Heart left ventricle (tissue), 16 donors: Measurements from ENCODE around the gene IFITM2. TPM values are rescaled to one million over a fixed set of nuclear protein-coding genes. Genes with fewer than 3 reads are reported as not detected.

ENCODE experiments used
- ATAC-seq, 4 donors: fragments of 200-7000 bp; cut with Tn5 transposase; one replicate each; pipeline ENCODE4 v1.9.1; 2020 to 2022; ENCODE audit warnings: moderate library complexity in 4 of 4, mild to moderate bottlenecking in 3 of 4, moderate number of reproducible peaks in 1 of 4
- DNase-seq, 5 donors: peaks; one replicate each; pipeline ENCODE4 v3.0.0-alpha.2; 2020
- H3K27ac ChIP-seq, 12 donors: fragments of 200-600 bp; sonication (generic) in 4 of 12; one replicate each; pipeline versions ENCODE4 v1.5.0 to v1.8.0; 2016 to 2022; ENCODE audit warnings: mild to moderate bottlenecking in 2 of 12
- H3K27me3 ChIP-seq, 9 donors: fragments of 200-600 bp; sonication (generic) in 2 of 9; one replicate each; pipeline versions ENCODE4 v1.5.1 to v1.8.0; 2016 to 2022; ENCODE audit warnings: mild to moderate bottlenecking in 3 of 9
- H3K36me3 ChIP-seq, 9 donors: fragments of 200-600 bp; sonication (generic) in 2 of 9; one replicate each; pipeline versions ENCODE4 v1.5.0 to v1.8.0; 2018 to 2022; ENCODE audit warnings: mild to moderate bottlenecking in 2 of 9
- H3K4me1 ChIP-seq, 12 donors: fragments of 200-600 bp; sonication (generic) in 4 of 12; one replicate each; pipeline versions ENCODE4 v1.5.0 to v1.8.0; 2016 to 2022; ENCODE audit warnings: mild to moderate bottlenecking in 3 of 12
- H3K4me3 ChIP-seq, 12 donors: fragments of 200-600 bp; sonication (generic) in 4 of 12; one replicate each; pipeline versions ENCODE4 v1.5.0 to v1.8.0; 2017 to 2022; ENCODE audit warnings: mild to moderate bottlenecking in 9 of 12, moderate library complexity in 4 of 12
- H3K9me3 ChIP-seq, 12 donors: fragments of 200-600 bp; sonication (generic) in 4 of 12; one replicate each; pipeline versions ENCODE4 v1.5.0 to v1.8.0; 2016 to 2022; ENCODE audit warnings: mild to moderate bottlenecking in 1 of 12
- POLR2A ChIP-seq, 2 donors: fragments of 450-650 bp; IDR thresholded peaks; one replicate each; pipeline ENCODE4 v1.6.1; 2017; ENCODE audit warnings: antibody characterized with exemption in 2 of 2, mild to moderate bottlenecking in 2 of 2, moderate library complexity in 2 of 2
- WGBS, 4 donors: extraction: QIAGEN DNeasy Blood & Tissue Kit in 2 of 4; methylation state at CpG; one replicate each; pipeline versions ENCODE4 v1.1.5 to v1.1.7; 2013 to 2018; 5-methylcytosine and 5-hydroxymethylcytosine counted together
- intact Hi-C, 10 donors: fragments of 100-400 bp; cut with DNase I; formaldehyde crosslinking; loops; one replicate each; pipeline versions ENCODE4 v1.11.1 to v1.14.2; 2022
- polyA plus RNA-seq, 2 donors: library from polyadenylated mRNA; stranded (reverse); fragments of 200-250 nt; gene quantifications; one replicate each; pipeline ENCODE4 v1.2.3, GENCODE V29; 2013
- total RNA-seq, 9 donors: library from RNA; depleted of rRNA in 2 of 9; stranded (reverse); fragments of >200 nt in 2 of 9; fragmentation: NEBNext Ultra II Directional in 3 of 9; extraction: Animal tissue kit (Norgen Biotek cat#: 25700) in 3 of 9; gene quantifications; one replicate each; pipeline versions ENCODE4 v1.1.0 to v1.2.4, GENCODE V29; 2016 to 2023
- TF ChIP-seq, protein P1 (sequence below), 12 donors: fragments of 200-600 bp; sonication (generic) in 4 of 12; IDR thresholded peaks; one replicate each; pipeline versions ENCODE4 v1.5.0 to v1.8.0; 2018 to 2022; ENCODE audit warnings: antibody characterized with exemption in 12 of 12, mild to moderate bottlenecking in 5 of 12
- donor health status: ischemic (EF 13 %, LVEDD 7.1; RV severe dilation, severe dysfunction).
- donor health status: healthy with polysubstance abuse.
- donor health status: DM: no; HTN: yes; CAD: no.
- donor health status: DM: no; HTN: no; CAD: no.
- donor health status: ischemic (EF 25% LVEDD 6.9; RV normal size, moderate dysfunction).
- donor health status: ischemic (EF 25% LVEDD 5.7; RV mildly dilated, moderate dysfunction).
- donor health status: healthy.
- donor health status: DM: yes; HTN: yes; CAD: no.
- donor health status: ischemic (EF 35%, LVEDD 5.7; RV mildly dilated, moderate dysfunction).
- donor health status: nonischemic (EF 11% LVEDD 7.7; RV severe dilation, severe dysfunction).
- donor health status: DM: yes; HTN: yes; CAD: no.
- donor health status: PGD.
- donor health status: ischemic (EF 29% LVEDD 5.4; RV normal size, mild dysfunction).
- donor health status: nonischemic (EF 23%, LVEDD 6.1; RV moderate dilation, normal function).

IFITM2 gene
- total and polyA plus RNA-seq, 11 donors: 116 to 501 (median 154) TPM

DNA sequence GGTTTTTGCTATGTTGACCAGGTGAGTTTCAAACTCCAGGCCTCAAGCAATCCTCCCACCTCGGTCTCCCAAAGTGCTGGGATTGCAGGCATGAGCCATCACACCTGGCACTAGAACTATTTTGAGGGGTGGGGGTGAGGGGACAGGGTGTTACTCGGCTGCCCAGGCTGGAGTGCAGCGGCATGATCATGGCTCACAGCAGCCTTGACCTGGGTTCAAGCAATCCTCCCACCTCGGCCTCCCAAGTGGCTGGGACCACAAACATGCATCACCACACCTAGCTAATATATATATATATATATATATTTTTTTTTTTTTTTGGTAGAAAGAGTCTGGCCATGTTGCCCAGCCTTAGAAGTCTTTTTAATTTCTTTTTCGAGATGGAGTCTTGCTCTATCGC is 30.1 kb downstream of the IFITM2 start:
- peak overlapping the region in 2 of 12 donors; percentile 2 to 82 for H3K27ac ChIP-seq
- 93 to 97% (median 95%) methylated on average over 6 of the region's 6 CpGs for WGBS, 4 donors
- H3K36me3 ChIP-seq: no peaks in the 10 kb centered on the region
- no peaks in the 10 kb centered on the region for H3K9me3 ChIP-seq
- no peak for DNase-seq
- intact Hi-C loops: no loop called here
- no peak overlapping the region for H3K4me3 ChIP-seq
- no peak for ATAC-seq
- H3K4me1 ChIP-seq: peaks cover 0 to 41% (median 19%) of the 10 kb centered on the region in 12 donors
- H3K27me3 ChIP-seq: no peaks in the 10 kb centered on the region
- TF ChIP-seq, protein P1, sequence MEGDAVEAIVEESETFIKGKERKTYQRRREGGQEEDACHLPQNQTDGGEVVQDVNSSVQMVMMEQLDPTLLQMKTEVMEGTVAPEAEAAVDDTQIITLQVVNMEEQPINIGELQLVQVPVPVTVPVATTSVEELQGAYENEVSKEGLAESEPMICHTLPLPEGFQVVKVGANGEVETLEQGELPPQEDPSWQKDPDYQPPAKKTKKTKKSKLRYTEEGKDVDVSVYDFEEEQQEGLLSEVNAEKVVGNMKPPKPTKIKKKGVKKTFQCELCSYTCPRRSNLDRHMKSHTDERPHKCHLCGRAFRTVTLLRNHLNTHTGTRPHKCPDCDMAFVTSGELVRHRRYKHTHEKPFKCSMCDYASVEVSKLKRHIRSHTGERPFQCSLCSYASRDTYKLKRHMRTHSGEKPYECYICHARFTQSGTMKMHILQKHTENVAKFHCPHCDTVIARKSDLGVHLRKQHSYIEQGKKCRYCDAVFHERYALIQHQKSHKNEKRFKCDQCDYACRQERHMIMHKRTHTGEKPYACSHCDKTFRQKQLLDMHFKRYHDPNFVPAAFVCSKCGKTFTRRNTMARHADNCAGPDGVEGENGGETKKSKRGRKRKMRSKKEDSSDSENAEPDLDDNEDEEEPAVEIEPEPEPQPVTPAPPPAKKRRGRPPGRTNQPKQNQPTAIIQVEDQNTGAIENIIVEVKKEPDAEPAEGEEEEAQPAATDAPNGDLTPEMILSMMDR (IDR thresholded peaks at IDR 0.05): no peak

DNA sequence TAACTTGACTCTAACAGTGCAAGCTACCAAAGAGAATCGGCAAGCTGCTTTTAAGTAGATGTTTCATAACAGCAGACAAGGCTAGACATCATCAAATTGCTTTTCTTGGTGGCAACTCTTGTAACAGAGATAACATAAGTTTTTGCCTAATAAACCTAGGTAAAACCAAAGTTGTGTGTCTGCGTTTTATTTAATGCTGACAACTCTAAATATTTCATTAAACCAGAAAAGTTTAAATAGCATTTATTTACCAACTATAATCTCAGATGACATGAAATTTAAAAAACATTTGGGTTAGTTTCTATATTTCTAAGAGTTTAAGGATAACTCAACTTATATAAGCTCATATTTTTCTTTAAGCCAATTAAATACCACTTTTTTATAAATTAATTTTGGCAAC is 32.3 kb downstream of the IFITM2 start:
- WGBS, 4 donors: 95 to 97% (median 96%) methylated on average over 2 of the region's 2 CpGs
- no peaks in the 10 kb centered on the region for H3K27me3 ChIP-seq
- intact Hi-C loops: no loop called here

DNA sequence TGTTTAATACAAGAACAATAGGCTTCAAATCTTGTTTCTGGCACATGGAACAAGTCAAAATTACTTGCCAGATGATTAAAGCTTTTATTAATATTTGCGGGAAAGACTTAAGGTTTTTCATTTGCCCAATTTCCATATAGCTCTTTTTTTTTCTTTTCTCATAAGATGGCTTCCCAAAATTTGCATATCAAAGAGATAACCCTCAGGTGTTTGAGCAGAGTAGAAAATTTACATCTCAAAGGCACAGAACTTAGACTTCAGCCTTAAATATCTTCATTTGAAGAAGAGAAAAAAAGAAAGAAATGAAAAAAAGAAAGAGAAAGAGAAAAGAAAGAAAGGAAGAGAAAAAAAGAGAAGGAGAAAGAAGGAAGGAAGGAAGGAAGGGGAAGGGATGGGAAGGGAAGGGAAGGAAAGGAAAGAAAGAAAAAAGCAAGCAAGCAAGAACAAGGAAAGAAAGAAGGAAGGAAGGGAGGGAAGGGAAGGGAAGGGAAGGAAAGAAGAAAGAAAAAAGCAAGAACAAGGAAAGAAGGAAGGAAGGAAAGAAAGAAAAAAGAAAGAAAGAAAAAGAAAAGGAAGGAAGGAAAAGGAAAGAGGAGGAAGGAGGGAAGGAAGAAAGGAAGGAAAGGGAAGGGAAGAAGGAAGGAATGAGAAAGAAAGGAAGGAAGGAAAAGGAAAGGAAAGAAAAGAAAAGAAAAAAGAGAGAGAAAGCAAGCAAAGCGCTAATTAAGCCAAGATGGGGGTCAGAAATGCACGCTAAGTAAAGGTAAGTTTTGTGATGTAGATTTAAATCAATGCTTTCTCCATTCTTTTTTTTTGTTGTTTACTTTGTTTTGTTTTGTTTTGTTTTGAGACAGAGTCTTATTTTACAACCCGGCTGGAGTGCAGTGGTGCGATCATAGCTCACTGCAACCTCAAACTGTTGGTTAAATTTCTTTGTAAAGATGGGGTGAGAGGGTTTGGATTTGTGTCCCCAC is 33.2 kb downstream of the IFITM2 start:
- Histone ChIP-seq H3K4me1 (peaks cover 0 to 25% (median 12%) of the 10 kb centered on the region in 12 donors), H3K9me3 (no peaks in the 10 kb centered on the region), H3K27me3 (no peaks in the 10 kb centered on the region), H3K27ac (peak overlapping the region in 3 of 12 donors; percentile 51 to 76 (median 73)), H3K36me3 (no peaks in the 10 kb centered on the region), H3K4me3 (no peak overlapping the region)
- TF ChIP-seq, protein P1 (IDR thresholded peaks at IDR 0.05): no peak
- DNase-seq (no peak), ATAC-seq (no peak)
- intact Hi-C loops: no loop called here
- 55 to 77% (median 59%) methylated on average over 5 of the region's 5 CpGs for WGBS, 4 donors

More for the DNA sequence above, 32.3 kb downstream of the IFITM2 start:
- Histone ChIP-seq H3K4me1 (peaks cover 0 to 33% (median 19%) of the 10 kb centered on the region in 12 donors), H3K9me3 (no peaks in the 10 kb centered on the region), H3K4me3 (no peak overlapping the region), H3K27ac (no peak overlapping the region), H3K36me3 (no peaks in the 10 kb centered on the region)
- DNase-seq (no peak), ATAC-seq (no peak)
- TF ChIP-seq, protein P1 (IDR thresholded peaks at IDR 0.05): no peak
- TF ChIP-seq POLR2A (IDR thresholded peaks at IDR 0.05): no peak

DNA sequence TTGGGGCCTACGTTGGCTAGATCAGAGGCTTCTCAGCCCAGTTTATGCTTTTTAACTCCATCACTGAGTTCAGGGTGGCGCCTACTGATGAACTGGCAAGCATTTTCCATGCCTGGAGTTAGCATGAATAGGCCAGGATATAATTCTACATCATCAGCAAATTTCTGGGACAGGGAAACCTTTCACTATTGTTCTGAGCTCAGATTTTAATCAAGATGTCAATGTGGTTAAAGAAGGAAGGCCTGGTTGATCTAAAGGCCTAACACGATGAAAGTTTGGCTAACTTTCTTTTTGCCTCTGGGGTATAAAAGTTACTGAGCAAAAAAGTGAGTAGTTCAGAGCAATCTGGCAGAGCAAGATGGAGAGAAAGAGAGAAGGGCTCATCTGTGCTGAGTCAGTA is 34.7 kb downstream of the IFITM2 start:
- DNase-seq: no peak
- no peak overlapping the region for H3K4me3 ChIP-seq
- peak overlapping the region; percentile 21 to 76 (median 53) for H3K27ac ChIP-seq
- H3K9me3 ChIP-seq: no peaks in the 10 kb centered on the region
- intact Hi-C loops: no loop called here
- H3K27me3 ChIP-seq: no peaks in the 10 kb centered on the region
- peak in 3 of 4 donors; percentile 36 to 44 (median 38) for ATAC-seq
- no peak for TF ChIP-seq POLR2A (IDR thresholded peaks at IDR 0.05)
- H3K4me1 ChIP-seq: peaks cover 0 to 10% (median 0%) of the 10 kb centered on the region in 12 donors
- H3K36me3 ChIP-seq: no peaks in the 10 kb centered on the region
- WGBS, 4 donors: 65 to 75% (median 69%) methylated on average over 3 of the region's 3 CpGs
